GM18517 (cell line): ENCODE data around the gene SHB.
"Not testable (repeated sequence)": the region's sequence is repeated elsewhere in the genome, so short reads cannot be mapped to it uniquely, and the experiment has no call there.

Experiments
- ATAC-seq: cut with Tn5 transposase; IDR thresholded peaks from one replicate; pipeline ENCODE4 v1.9.1; 2021; ENCODE audit warnings: mild to moderate bottlenecking, moderate library complexity; ENCODE audit not compliant: unreplicated experiment

The SHB gene

GRCh38 chr9:38064842-38065368 lies 4.1 kb downstream of the SHB start:
- no peak for ATAC-seq

GRCh38 chr9:38063363-38063707 lies 5.7 kb downstream of the SHB start:
- no peak for ATAC-seq

- ATAC-seq, result no peak
Observed at GRCh38 chr9:38062498-38063362, 6.3 kb downstream of the SHB start.

- no peak for ATAC-seq
Observed at GRCh38 chr9:38062106-38062497, 6.9 kb downstream of the SHB start.

- peak; percentile 68 for ATAC-seq
Observed at GRCh38 chr9:38061326-38061977, 7.6 kb downstream of the SHB start.

GRCh38 chr9:38060681-38061080 lies 8.3 kb downstream of the SHB start:
- ATAC-seq, result no peak

GRCh38 chr9:38059233-38059936 lies 9.6 kb downstream of the SHB start:
- ATAC-seq, result no peak

GRCh38 chr9:38058452-38059232 lies 10.4 kb downstream of the SHB start:
- ATAC-seq, result no peak

GRCh38 chr9:38057416-38058195 lies 11.4 kb downstream of the SHB start:
- no peak for ATAC-seq

GRCh38 chr9:38054653-38055052 lies 14.4 kb downstream of the SHB start:
- ATAC-seq, result no peak

GRCh38 chr9:38053697-38054461 lies 15.1 kb downstream of the SHB start:
- no peak for ATAC-seq

GRCh38 chr9:38051780-38052546 lies 17.1 kb downstream of the SHB start:
- no peak for ATAC-seq

- no peak for ATAC-seq
Observed at GRCh38 chr9:38048316-38048969, 20.6 kb downstream of the SHB start.

- no peak for ATAC-seq
Observed at GRCh38 chr9:38047301-38048251, 21.5 kb downstream of the SHB start.

- no peak for ATAC-seq
Observed at GRCh38 chr9:38046661-38047300, 22.2 kb downstream of the SHB start.

- not testable (repeated sequence) for ATAC-seq
Observed at GRCh38 chr9:38045939-38046338, 23.1 kb downstream of the SHB start.
